Stimulated activated naive CD8-positive, alpha-beta T cell treated with anti-CD3 and anti-CD28 coated beads, Interleukin-15, Interleukin-2, amounts not matched to agents 100 ng/mL and 50 ng/mL, for 24 hours (primary cell): ENCODE measurements around the gene PHYHIPL.
"Not testable (repeated sequence)": the region's sequence is repeated elsewhere in the genome, so short reads cannot be mapped to it uniquely, and the experiment has no call there.

Experiments used
- H3K27ac Mint-ChIP-seq: one replicate; pipeline ENCODE4 v1.8.0; 2021; ENCODE audit warnings: mild to moderate bottlenecking, mixed read lengths
- H3K27me3 Mint-ChIP-seq: one replicate; pipeline ENCODE4 v1.8.0; 2021; ENCODE audit warnings: mixed read lengths
- H3K36me3 Mint-ChIP-seq: one replicate; pipeline ENCODE4 v1.8.0; 2021; ENCODE audit warnings: low read depth, mixed read lengths
- H3K4me1 Mint-ChIP-seq: one replicate; pipeline ENCODE4 v1.8.0; 2021; ENCODE audit warnings: low read depth, mixed read lengths
- H3K4me3 Mint-ChIP-seq: one replicate; pipeline ENCODE4 v1.8.0; 2021; ENCODE audit warnings: mild to moderate bottlenecking, mixed read lengths
- H3K9me3 Mint-ChIP-seq: one replicate; pipeline ENCODE4 v1.8.0; 2021; ENCODE audit warnings: mixed read lengths

The PHYHIPL gene

GRCh38 chr10:59227136-59227673 is 50.8 kb downstream of the PHYHIPL start:
- no peaks in the 10 kb centered on the region for H3K4me1 Mint-ChIP-seq
- H3K9me3 Mint-ChIP-seq, result no peaks in the 10 kb centered on the region
- no peak overlapping the region for H3K27ac Mint-ChIP-seq
- no peaks in the 10 kb centered on the region for H3K36me3 Mint-ChIP-seq
- no peak overlapping the region for H3K4me3 Mint-ChIP-seq
- H3K27me3 Mint-ChIP-seq, result no peaks in the 10 kb centered on the region

GRCh38 chr10:59229441-59229840 is 53.0 kb downstream of the PHYHIPL start:
- Mint-ChIP-seq H3K27me3 (no peaks in the 10 kb centered on the region), H3K9me3 (no peaks in the 10 kb centered on the region), H3K36me3 (no peaks in the 10 kb centered on the region), H3K4me3 (no peak overlapping the region), H3K4me1 (no peaks in the 10 kb centered on the region), H3K27ac (no peak overlapping the region)

DNA sequence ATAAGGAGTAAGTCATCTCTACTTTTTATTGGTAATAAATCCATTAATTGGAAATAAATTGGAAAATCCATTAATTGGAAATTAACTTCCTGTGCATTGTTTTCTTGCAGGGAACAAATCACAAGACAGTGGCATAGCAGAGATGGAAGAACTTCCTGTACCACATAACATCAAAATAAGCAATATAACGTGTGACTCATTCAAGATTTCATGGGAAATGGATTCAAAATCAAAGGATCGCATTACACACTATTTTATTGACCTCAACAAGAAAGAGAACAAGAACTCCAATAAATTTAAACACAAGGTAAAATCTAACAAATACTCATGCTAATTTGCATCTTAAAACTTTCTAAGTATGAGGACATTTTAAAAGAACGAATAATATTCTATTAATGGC is 57.8 kb downstream of the PHYHIPL start:
- H3K4me1 Mint-ChIP-seq, result no peaks in the 10 kb centered on the region
- H3K4me3 Mint-ChIP-seq, result no peak overlapping the region
- H3K36me3 Mint-ChIP-seq, result no peaks in the 10 kb centered on the region
- no peaks in the 10 kb centered on the region for H3K9me3 Mint-ChIP-seq
- H3K27me3 Mint-ChIP-seq, result no peaks in the 10 kb centered on the region
- H3K27ac Mint-ChIP-seq, result no peak overlapping the region

DNA sequence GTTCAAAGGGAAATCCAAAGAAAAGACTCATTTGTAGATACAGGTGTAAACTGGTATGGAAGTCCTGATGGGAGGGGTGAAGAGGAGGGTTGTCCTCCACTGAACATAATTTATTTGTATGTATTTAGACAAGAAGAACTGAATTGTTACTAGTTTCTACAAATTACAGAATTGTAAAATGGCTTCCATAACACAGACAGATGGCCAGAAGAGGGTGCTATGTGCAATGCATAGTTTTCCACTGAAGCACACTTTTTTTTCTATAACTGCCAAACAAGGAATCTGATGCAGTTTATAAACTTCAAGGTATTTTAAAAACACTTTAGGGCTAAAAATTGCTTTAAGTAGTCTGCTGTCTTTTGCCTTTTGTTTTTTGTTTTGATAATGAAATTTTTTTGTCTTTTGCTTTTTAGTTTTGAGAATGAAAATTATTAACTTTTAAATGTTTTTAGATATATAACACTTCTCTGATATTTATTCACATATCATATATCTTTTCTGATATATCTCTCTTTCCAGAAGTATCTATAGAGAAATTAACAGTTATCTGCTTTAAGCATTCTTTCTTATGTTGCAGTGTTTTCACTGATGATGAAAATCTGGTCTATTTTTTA is 58.5 kb downstream of the PHYHIPL start:
- no peaks in the 10 kb centered on the region for H3K36me3 Mint-ChIP-seq
- no peak overlapping the region for H3K27ac Mint-ChIP-seq
- H3K9me3 Mint-ChIP-seq, result no peaks in the 10 kb centered on the region
- no peak overlapping the region for H3K4me3 Mint-ChIP-seq
- no peaks in the 10 kb centered on the region for H3K27me3 Mint-ChIP-seq
- H3K4me1 Mint-ChIP-seq, result no peaks in the 10 kb centered on the region

GRCh38 chr10:59236064-59236697 is 59.7 kb downstream of the PHYHIPL start:
- no peaks in the 10 kb centered on the region for H3K9me3 Mint-ChIP-seq
- H3K36me3 Mint-ChIP-seq, result no peaks in the 10 kb centered on the region
- no peaks in the 10 kb centered on the region for H3K27me3 Mint-ChIP-seq
- H3K27ac Mint-ChIP-seq, result no peak overlapping the region
- no peaks in the 10 kb centered on the region for H3K4me1 Mint-ChIP-seq
- no peak overlapping the region for H3K4me3 Mint-ChIP-seq

- Mint-ChIP-seq H3K4me3 (no peak overlapping the region), H3K4me1 (no peaks in the 10 kb centered on the region), H3K27me3 (no peaks in the 10 kb centered on the region), H3K27ac (no peak overlapping the region), H3K36me3 (no peaks in the 10 kb centered on the region), H3K9me3 (no peaks in the 10 kb centered on the region)
Observed at GRCh38 chr10:59237775-59238174, 61.3 kb downstream of the PHYHIPL start.

- H3K4me1 Mint-ChIP-seq, H3K9me3 Mint-ChIP-seq, H3K36me3 Mint-ChIP-seq, H3K4me3 Mint-ChIP-seq, H3K27ac Mint-ChIP-seq, H3K27me3 Mint-ChIP-seq: not testable (repeated sequence)
Observed at GRCh38 chr10:59239108-59239507, 62.7 kb downstream of the PHYHIPL start.

DNA sequence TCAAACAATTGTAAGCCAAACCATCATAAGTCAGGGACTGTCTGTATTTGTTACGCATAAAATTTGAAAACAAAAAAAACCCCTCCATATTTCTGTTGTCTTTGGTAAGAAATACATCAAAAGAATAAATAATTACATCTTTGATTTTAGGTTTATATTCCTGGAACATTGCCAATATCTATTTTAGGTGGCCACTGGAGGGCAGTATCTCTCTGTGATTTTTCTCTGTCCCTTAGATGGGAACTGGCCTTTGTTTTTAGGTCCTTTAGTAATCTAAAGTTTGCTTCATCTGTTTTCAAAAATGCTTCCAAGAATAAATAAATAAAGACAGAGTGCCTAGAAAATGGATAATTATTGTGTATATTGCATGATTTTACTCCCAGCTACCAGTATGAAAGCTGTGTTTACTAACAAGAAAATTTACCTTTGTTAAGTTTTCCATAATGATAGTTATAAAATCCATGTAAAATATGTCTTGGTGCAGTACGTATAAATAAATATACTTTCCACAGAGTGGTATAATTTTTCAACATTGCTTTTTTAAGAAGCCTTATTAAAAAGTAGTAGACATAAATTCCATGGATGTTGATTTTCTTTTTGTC is 64.2 kb downstream of the PHYHIPL start:
- no peak overlapping the region for H3K4me3 Mint-ChIP-seq
- H3K4me1 Mint-ChIP-seq, result no peaks in the 10 kb centered on the region
- peaks cover 3% of the 10 kb centered on the region for H3K27me3 Mint-ChIP-seq
- no peaks in the 10 kb centered on the region for H3K36me3 Mint-ChIP-seq
- H3K27ac Mint-ChIP-seq, result no peak overlapping the region
- no peaks in the 10 kb centered on the region for H3K9me3 Mint-ChIP-seq

DNA sequence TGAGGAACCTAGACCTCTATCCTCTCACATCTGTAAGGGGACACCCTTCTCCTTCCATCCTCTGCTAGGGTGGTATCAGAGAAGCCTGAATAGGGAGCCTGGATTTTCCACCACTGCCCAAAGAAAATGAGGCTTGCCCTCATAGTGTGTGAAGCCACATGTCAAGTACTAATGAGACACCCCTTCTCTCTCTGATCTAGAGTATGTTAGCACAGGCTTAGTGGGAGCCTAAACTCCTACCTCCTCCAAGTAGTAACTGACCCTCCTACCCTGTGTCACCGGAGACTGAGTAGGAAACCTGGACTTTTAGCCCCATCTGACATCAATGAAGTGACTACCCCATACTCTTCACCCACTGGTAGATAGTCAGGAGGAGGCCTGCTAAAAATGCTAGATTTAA is 65.6 kb downstream of the PHYHIPL start:
- H3K4me1 Mint-ChIP-seq, result no peaks in the 10 kb centered on the region
- H3K27ac Mint-ChIP-seq, result no peak overlapping the region
- H3K27me3 Mint-ChIP-seq, result peaks cover 3% of the 10 kb centered on the region
- H3K36me3 Mint-ChIP-seq, result no peaks in the 10 kb centered on the region
- no peak overlapping the region for H3K4me3 Mint-ChIP-seq
- no peaks in the 10 kb centered on the region for H3K9me3 Mint-ChIP-seq

- no peak overlapping the region for H3K27ac Mint-ChIP-seq
- H3K4me1 Mint-ChIP-seq, result no peaks in the 10 kb centered on the region
- no peak overlapping the region for H3K4me3 Mint-ChIP-seq
- H3K9me3 Mint-ChIP-seq, result no peaks in the 10 kb centered on the region
- peaks cover 3% of the 10 kb centered on the region for H3K27me3 Mint-ChIP-seq
- no peaks in the 10 kb centered on the region for H3K36me3 Mint-ChIP-seq
Observed at GRCh38 chr10:59242991-59243390, 66.5 kb downstream of the PHYHIPL start.

- Mint-ChIP-seq H3K36me3 (no peaks in the 10 kb centered on the region), H3K27ac (no peak overlapping the region), H3K4me1 (no peaks in the 10 kb centered on the region), H3K27me3 (peaks cover 3% of the 10 kb centered on the region), H3K4me3 (no peak overlapping the region), H3K9me3 (no peaks in the 10 kb centered on the region)
Observed at GRCh38 chr10:59243611-59244195, 67.3 kb downstream of the PHYHIPL start.

DNA sequence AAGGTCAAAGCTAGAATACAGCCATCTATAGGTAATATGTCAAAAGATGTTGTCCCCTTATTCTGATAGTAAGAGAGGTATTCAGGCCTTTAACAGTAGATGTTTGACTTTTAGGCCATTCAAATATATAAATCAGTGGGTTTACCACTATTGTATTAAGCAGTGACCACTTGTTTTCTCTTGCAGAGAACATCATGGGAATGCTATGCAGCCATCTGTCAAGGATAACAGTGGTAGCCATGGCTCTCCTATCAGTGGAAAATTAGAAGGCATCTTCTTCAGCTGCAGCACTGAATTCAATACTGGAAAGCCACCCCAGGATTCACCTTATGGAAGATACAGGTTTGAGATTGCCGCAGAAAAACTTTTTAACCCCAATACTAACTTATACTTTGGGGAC is 68.4 kb downstream of the PHYHIPL start:
- no peak overlapping the region for H3K27ac Mint-ChIP-seq
- H3K27me3 Mint-ChIP-seq, result peaks cover 3% of the 10 kb centered on the region
- no peaks in the 10 kb centered on the region for H3K36me3 Mint-ChIP-seq
- H3K9me3 Mint-ChIP-seq, result no peaks in the 10 kb centered on the region
- no peaks in the 10 kb centered on the region for H3K4me1 Mint-ChIP-seq
- no peak overlapping the region for H3K4me3 Mint-ChIP-seq

GRCh38 chr10:59245686-59246085 is 69.2 kb downstream of the PHYHIPL start:
- H3K27ac Mint-ChIP-seq, result no peak overlapping the region
- no peaks in the 10 kb centered on the region for H3K4me1 Mint-ChIP-seq
- no peaks in the 10 kb centered on the region for H3K9me3 Mint-ChIP-seq
- no peaks in the 10 kb centered on the region for H3K36me3 Mint-ChIP-seq
- H3K27me3 Mint-ChIP-seq, result peaks cover 3% of the 10 kb centered on the region
- H3K4me3 Mint-ChIP-seq, result no peak overlapping the region

DNA sequence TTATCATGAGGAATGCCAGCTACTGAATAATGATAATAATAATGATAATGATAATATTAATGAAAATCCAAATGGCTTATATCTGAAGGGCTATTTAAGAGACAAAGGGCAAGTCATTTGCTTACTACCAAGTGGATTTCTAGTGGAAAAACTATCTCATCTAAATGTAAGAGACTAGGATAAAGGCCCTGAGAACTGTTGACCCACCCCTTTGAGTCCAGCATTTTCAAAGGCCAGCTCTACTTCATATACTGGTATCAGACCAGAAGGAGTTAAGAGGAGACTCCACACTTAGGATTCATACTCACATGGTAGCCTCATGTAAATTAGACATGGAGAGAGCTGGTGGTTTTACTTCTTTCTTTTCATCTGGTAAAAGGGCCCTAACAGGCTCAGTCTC is 76.0 kb downstream of the PHYHIPL start:
- Mint-ChIP-seq H3K36me3 (no peaks in the 10 kb centered on the region), H3K27me3 (peaks cover 3% of the 10 kb centered on the region), H3K4me1 (no peaks in the 10 kb centered on the region), H3K4me3 (no peak overlapping the region), H3K27ac (no peak overlapping the region), H3K9me3 (peaks cover 4% of the 10 kb centered on the region)

GRCh38 chr10:59255463-59255862 is 79.0 kb downstream of the PHYHIPL start:
- Mint-ChIP-seq H3K4me3 (no peak overlapping the region), H3K27ac (no peak overlapping the region), H3K36me3 (no peaks in the 10 kb centered on the region), H3K4me1 (no peaks in the 10 kb centered on the region), H3K27me3 (peaks cover 3% of the 10 kb centered on the region), H3K9me3 (peaks cover 7% of the 10 kb centered on the region)
